ENCODE data around the gene KSR1.

DNA sequence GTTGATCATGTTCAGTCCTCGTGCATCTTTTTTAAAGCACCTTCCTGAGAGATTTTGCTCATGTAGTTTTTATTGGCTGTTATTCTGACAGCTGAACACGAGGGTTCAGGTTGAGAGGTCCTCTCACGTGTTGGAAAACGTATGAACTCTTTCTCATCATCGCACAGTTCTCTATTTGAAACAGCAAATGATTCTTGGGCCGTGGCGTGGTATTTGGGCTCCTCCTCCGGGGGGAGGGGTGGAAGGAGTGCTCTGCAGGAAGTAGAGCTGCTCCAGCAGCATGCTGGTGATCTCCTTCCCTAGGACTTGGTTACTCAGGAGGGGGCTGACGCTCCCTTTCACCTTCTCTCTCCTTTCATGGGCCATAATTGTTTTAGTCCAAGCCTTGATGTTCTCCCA is 70.4 kb downstream of the KSR1 start:
- TF ChIP-seq, protein P1, sequence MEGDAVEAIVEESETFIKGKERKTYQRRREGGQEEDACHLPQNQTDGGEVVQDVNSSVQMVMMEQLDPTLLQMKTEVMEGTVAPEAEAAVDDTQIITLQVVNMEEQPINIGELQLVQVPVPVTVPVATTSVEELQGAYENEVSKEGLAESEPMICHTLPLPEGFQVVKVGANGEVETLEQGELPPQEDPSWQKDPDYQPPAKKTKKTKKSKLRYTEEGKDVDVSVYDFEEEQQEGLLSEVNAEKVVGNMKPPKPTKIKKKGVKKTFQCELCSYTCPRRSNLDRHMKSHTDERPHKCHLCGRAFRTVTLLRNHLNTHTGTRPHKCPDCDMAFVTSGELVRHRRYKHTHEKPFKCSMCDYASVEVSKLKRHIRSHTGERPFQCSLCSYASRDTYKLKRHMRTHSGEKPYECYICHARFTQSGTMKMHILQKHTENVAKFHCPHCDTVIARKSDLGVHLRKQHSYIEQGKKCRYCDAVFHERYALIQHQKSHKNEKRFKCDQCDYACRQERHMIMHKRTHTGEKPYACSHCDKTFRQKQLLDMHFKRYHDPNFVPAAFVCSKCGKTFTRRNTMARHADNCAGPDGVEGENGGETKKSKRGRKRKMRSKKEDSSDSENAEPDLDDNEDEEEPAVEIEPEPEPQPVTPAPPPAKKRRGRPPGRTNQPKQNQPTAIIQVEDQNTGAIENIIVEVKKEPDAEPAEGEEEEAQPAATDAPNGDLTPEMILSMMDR (IDR thresholded peaks at IDR 0.05), result no peak
- TF ChIP-seq POLR2A (IDR thresholded peaks at IDR 0.05), result no peak
